HG03575 (cell line): ENCODE data around the gene MAP6.

ENCODE experiments used
- ATAC-seq: cut with Tn5 transposase; IDR thresholded peaks from one replicate; pipeline ENCODE4 v1.9.1; 2021; ENCODE audit not compliant: unreplicated experiment, insufficient number of reproducible peaks, low FRiP score; ENCODE audit errors: extremely low read depth

MAP6 gene

DNA sequence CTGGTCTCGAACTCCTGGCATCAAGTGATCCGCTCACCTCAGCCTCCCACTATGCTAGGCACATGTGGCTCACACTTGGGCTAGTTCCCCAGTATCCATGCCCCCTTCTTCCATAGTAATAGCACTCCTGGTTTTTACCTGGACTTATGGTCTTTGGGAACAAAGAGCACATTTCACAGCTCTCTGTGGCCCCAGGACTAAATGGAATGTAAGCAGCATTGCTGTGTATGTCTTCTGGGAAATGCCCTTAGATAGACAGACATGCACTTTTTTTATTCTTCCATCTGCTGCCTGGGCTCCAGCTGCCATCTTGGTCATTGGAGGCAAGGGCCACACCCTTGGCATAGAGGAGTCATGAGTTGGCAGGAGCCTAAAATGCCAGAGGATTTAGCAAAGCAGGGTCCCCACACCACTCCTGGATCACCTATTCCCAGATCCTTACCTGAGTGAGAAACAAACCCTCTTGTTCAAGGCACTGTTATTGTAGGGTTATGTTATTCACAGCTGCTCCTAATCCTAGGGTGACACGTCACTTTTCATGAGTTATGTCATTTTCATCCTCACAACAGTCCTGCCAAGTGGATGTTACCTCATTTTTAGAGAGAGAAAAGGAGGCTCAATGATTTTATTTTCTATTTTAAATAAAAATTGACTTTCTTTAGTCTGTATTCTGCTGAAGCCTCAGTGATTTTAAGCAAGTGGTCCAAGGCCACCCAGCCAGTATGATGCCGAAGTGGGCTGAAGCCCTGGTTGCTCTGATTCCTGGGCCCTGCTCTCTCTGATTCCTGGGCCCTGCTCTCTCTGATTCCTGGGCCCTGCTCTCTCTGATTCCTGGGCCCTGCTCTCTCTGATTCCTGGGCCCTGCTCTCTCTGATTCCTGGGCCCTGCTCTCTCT, 127.4 kb downstream of the MAP6 start:
- no peak for ATAC-seq

DNA sequence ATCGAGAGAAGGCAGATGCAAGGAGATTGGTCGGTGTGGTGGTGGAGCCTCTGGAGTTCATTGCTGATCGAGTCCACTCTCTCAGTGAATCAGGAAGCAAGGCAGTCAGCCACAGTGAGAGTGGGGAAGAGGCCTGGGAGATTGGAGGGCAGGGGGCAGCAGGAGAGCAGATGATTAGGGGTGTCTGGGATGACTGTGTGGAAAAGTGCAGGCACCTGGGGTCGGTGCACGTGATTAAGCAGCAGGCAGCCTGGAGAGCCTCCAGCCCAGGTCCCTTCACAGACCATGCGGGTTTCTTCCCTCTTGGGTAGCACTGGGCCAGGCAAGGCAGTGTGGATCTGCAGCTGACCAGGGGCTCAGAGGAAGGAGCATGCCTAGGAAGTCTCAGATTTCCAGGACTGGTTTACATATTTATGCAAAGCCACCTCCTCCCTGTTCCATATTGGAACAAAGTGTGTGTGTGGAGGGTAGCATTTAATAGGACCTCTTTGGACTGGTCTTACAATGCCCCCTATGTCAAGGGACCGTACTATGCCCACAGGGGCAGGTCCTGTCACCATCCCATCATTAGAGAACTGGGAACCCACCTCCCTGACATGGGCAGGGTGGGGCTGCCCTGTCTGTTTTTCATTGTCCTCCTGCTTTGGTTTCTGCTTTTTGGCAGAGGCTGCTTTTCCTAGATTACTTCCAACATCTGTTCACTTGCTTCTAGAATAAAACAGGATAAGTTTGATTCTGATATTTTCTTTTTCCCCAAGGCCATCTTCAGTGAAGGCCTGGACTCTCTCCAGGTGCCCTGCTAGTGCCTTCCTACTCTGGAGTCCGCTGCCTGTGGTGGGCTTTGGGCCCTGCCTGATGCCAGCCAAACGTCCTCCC, 129.1 kb downstream of the MAP6 start:
- ATAC-seq: no peak

DNA sequence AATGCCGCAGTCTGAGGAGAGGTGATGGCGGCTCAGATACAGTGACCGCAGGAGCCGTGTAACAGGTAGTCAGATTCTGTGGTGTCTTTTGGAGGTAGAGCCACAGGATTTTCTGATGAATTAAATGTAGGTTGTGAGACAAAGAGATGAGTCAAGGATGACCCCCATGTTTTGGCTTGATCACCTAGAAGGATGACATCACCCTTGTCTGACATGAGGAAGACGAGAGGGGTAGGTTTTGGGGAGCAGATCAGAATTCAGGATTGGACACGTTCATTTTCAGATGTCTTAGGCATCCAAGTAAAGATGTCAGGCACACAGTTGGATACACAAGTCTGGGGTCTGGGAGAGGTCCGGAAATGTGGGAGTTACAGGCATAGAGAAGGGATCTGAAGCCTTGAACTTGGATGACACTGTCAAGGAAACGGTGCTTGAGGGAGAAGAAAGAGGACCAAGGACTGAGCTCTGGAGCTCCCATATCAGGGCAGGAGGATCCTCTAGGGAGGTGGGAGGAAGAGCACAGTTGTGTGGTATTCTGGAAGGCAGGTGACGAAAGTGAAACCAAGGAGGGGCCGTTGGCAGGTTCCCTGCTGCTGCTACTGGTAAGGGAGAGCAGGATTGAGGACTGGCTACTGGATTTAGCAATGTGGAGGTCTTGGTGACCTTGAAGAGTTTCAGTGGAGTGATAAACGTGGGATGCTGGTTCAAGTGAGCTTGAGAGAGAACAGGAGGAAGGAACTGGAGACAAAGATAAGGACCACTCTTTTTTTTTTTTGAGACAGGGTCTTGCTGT, 130.5 kb downstream of the MAP6 start:
- no peak for ATAC-seq

DNA sequence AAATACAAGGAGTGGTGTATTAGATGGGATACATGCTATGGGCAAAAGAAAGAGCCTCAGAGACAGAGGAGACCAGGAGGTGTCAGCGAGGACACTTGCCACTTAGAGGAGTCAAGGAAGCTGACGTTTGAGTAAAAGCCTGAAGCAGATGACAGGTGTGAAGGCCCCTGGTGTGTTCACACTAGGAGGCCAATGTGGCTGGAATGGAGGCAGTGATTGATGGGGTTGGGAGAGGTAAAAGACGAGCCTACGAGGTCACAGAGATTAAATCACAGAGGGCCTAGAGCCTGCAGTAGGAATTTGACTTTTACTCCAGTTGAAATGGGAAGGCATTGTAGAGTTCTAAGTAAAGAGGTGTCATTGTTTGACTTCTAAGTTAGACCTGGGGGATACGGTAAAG, 131.1 kb downstream of the MAP6 start:
- ATAC-seq: no peak
